Right lung (tissue), 5 donors: ENCODE data around the gene BAG1. TPM values are rescaled to one million over a fixed set of nuclear protein-coding genes. Genes with fewer than 3 reads are reported as not detected.

Source experiments
- DNase-seq, 2 donors: peaks; one replicate each; pipeline ENCODE4 v3.0.0-alpha.2; 2013
- polyA plus RNA-seq, 5 donors: library from polyadenylated mRNA; unstranded; fragments of 120-200 nt; gene quantifications; one replicate each; pipeline versions ENCODE4 v1.2.1 to v1.2.3, GENCODE V29; 2013; ENCODE audit warnings: inconsistent platforms in 1 of 5, low replicate concordance in 1 of 5; ENCODE audit not compliant: insufficient read length in 5 of 5, insufficient read depth in 1 of 5

The BAG1 gene
- polyA plus RNA-seq, 5 donors: 50.6 to 72.9 (median 54.2) TPM

DNA sequence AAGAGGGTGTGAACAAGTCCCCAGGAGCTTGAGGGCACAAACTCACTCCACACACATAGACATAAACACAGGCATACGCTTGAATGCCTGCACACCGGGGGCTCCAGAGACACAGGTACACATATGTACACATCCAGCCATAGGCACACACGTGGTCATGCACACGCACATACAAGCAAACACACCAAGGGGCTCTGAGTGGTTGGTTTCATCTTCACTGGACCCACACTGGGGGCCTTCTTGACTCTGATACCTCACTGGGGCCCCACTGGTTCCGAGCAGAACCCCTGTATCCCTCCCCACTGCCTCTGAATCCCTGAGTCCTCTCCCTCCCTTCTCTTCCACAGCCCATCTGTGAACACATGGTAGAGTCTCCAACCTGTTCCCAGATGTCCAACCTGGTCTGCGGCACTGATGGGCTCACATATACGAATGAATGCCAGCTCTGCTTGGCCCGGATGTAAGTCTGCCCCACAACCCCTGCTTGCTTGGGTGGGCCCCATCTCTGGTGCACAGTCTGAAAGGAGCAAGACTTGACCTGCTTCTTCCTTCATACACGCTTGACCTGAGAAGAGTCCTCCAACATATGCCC is 18.1 kb downstream of the BAG1 start:
- no peak for DNase-seq

DNA sequence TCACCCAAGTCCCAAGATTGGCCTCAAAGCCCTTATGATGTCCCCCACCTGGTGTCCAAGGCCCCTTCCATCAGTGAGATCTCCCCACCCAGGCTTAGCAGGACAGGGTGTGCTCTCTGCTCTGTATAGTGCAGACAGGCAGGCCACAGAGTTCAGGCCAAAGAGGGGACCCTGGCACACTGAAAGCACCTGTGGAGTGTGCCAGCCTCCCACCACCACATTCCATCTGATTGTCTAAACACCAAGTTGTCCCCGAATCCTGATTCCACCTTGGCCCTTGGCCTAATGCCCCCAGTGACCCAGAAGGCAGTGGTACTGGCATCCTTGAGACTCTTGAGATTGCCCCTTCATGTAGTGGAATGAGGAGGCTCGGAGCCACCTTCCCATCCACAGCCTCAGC is 19.2 kb downstream of the BAG1 start:
- DNase-seq: no peak

DNA sequence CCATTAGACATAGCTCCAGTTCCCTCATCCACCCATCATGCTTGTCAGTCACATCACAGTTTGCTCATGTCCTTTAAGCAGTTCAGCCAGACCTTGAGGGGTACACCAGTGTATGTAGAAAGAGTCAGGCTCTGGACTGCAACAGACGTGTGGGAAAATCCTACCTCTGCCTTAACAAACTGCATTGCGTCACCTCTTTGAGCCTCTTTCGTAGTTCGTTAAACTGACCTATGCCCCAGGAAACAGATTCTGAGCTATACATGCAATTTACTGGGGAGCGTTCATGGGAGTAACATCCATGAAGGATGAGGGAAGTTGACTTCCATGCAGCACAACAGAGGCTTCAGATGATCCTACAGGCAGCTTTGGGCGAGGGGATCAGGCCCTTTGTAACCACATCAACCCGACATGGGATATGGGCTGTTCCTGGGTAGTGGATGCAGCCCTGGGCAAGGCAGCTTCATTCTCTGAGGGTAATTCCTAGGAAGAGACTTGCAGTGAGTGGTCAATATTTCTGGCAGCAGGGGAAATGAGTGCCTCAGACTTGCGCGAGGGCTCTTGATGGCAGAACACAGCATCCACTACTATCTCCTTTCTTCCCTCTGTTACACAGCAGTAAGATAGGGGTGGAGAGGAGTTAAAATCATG is 20.2 kb downstream of the BAG1 start:
- DNase-seq: no peak

DNA sequence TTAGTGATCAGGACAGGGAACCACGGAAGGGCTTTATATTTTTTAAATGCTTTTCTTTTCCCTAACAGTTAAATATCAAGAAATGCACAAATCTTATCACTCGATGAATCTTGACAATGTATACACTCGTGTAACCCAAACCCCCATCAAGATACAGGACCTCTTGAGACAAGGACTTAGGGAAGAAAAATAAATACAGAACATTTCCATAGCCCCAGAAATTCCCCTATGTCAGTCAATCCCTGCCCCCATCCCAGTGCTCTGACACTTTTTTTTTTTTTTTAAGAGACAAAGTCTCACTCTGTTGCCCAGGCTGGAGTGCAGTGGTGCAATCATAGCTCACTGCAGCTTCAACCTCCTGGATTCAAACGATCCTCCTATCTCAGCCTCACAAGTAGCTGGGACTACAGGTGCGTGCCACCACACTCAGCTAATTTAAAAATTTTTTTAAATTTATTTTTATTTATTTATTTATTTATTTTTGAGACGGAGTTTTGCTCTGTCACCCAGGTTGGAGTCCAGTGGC is 21.8 kb downstream of the BAG1 start:
- peak in 1 of 2 donors; percentile 22 for DNase-seq

DNA sequence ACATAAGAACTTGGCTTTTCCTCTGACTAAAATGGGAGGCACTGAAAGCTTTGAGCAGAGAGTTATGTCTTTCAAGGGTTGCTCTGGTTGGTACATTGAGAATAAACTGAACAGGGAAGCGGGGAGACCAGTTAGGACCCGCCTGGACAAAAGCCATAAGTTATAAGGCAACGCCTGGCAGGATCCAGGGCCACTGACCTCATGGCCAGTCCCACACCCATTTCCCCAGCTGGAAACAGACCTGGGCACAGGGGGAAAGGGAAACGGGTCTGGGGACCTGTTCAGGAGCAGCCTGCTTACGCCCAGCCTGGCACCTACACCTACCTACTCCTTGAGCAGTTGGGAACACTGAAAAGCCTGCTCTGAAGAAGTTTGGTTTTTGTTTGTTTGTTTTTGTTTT is 23.2 kb downstream of the BAG1 start:
- no peak for DNase-seq

DNA sequence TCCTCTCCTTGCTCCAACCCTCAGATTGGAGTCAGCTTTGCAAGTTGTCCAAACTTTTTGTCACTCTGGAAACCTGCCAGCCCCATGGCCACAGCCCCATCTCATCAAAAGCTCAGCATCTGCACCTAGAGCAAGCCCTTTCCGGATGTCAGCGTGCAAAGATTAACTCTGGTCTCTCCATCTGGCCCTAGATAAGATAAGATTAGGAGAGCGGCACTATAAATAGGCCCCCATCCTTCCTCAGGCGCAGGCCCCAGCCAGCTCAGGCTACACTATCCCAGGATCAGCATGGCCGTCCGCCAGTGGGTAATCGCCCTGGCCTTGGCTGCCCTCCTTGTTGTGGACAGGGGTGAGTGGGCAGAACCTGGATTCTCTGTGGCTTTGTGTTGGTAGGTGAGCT is 24.6 kb downstream of the BAG1 start, which contains the start of gene SPINK4:
Gene SPINK4 (plus strand): TSS at position 247 of the 400 bp plus-strand sequence. CDS start 42 bp downstream, at position 289.
- DNase-seq: peak in 1 of 2 donors; percentile 30

DNA sequence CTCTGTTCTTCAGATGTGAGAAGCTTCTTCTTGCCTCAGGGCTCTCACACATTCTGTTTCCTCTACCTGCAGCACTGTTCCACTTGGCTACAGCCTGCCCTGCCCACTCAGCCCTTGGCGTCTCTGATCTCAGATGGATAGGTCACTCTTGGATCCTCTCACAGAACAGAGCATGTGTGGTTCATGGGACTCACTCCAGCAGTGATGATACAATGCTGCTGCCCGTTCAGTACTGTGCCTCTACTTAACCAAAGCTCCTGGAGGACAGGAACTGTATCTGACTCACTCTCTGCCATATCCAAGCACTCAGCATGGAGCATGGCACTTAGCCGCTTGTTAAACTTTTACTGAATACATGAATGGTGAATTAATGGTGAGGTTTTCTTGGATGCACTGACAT is 27.9 kb downstream of the BAG1 start:
- no peak for DNase-seq

DNA sequence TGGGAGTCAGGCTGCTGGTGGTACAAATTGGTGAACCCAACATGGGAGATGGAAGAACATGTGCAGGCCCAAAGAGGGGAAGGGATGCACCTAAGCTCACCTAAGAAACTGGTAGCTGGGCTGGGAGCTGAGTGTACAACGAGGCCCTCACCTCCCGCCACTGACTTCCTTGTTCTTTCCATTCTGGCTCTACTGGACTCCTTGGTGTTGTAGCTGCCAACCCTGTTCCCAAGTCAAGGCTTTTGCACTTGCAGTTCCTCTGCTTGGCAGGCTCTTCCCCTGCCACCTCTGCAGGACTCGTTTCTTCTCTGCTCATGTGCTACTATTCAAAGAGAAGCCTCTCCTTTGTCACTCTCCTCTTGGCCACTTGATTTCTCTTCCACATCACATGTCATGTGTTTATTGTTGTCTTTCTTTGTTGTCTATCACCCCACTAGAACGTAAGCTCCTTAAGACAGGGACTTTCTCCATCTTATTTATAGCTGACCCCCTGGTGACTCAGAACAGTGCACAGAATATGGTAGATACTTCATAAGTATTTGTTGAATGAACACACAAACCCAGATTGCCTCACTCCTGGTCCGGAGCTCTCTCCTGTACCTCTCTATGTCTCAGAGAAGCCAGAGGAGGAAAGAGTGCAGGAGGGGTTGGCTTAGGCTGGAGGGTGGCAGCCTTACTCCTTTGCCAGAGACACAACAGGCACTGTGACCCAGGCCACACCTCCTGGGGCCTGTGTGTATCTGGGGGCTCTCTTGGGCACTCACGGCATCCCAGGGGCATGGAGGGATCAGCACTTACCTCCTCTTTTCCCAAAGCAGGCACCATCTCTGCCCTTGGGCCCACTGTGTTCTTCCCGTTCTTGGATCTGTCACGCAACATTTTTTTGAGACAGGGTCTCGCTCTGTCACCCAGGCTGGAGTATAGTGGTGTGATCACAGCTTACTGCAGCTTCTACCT is 29.7 kb downstream of the BAG1 start:
- DNase-seq: no peak

DNA sequence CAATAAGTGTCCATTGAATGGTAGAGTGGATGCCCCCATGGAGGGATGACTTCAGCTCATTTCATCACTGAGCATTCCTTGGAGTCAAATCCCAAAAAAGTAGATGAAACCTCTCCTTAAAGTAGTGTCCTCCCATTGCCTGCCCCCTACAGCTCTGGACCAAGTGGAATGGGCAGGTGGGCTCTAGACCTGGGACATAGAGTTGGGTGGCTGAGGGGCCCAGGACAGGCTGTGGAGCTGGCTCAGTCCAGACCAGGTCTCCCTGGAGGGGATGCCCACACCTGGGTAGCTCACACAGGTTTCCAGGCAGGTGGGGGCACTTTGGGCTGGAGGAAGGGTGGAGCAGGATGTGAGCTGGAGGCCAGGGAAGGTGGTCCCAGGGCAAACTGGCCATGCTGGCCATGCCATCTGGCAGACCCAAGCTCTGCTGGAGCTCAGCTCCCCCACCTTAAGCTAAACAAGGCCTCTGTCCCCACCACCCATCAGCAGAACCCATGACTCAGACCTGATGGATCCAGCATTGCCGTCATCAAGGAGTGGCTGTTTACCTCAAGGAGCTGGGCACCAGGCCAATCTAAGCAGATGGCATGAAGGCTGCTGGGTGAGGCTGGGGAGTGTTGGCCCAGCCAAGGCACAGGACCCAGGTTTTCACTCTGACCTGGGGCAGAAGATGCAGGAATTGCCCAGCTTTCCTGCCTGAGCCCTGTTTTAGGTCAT is 30.7 kb downstream of the BAG1 start:
- DNase-seq: peak in 1 of 2 donors; percentile 33

DNA sequence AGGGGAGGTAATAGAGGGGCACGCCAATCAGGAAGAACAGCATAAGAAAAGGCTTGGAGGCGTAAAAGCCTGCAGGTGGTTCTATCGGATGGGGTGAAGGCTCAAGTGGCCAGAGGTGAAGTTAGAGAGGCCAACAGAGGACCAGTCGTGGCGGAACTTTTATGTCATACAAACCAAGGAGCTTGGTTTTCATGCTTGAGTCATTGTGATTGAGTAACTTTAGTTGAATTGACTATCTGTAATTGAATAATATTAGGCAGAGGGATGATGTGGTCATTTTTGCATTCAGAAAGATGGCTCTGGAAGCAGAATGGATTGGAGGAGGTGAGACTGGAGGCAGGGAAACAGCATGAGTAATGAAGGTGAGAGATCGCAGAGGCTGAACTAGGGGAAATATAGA is 31.7 kb downstream of the BAG1 start:
- DNase-seq: no peak

DNA sequence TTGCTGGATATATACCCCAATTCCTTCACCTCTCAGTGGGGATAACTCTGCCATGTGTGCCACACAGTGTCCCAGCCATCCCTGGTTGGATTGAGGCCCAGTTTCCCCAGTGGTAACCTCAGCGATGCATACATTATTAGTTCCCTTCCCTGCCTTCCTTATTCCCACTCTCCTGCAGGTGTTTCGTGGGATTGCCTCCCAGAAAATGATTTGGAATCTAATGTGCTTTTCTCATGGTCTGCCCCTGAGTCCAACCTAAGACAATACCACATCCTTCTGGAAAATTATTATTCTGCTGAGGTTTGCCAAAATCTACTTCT is 32.9 kb downstream of the BAG1 start:
- DNase-seq: no peak

DNA sequence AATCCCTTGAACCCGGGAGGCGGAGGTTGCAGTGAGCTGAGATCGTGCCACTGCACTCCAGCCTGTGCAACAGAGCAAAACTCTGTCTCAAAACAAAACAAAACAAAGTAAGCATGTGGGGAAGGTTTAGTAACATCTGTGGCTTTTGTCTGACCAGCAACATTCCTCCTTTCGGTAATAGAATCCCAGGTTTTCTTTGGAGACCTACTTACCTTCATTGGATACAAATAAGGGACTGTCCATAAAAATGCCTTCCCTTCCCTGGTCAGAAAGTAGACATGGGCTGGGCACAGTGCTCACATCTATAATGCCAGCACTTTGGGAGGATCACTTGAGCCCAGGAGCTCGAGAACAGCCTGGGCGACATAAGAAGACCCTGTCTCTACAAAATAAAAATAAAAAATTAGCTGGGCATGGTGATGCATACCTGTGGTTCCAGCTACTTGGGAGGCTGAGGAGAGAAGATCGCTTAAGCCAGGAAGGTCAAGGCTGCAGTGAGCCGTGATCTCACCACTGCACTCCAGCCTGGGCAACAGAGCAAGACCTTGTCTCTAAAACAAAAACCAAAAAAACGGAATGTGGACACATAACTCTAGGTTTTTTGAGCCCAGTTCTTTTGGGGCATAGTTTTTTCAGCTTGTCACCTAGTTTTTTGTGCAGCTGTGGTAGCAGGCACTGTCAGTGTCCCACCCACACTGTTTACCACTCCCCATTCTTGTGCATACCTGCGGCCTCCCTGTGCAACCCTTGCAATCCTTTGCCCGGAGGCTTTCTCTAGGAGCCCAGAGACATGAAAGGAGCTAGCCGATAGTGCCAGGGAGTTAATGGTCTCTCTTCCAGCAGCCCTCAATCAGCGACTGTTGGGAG is 33.5 kb downstream of the BAG1 start:
- DNase-seq: no peak

DNA sequence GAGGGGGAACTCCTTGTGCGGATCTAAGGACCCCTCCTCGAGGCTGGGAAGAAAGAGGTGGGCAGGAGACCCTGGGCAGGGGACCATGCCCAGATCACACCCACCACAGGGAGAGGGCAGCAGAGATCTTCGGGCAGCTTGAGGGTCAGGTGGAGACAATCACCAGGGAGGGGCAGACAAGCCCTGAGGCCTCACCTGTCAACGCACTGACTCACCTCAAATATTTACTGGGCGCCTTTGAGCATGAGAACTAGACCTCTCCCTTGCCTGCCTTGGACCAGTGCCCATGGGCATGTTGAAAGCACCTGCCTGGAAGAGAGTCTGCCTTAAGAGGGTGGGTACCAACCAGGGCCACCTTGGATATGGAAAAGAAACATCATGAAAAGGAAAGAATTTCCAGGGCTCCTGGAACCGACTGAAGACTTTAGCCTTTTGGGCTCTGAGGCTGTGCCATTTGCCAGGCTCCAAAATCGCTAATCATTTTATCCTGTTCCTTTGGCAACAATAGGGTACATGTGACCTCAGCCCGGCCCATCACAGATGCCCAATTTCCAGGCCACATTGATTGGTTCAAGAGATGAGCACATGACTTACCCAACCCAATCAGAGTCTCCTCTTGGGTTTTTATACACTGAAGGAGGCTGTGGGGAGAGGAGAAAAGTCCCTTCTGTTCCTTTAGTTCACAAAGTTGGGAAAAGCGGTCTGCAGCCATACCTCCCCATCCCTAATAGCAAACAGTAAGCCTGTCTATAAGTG is 35.0 kb downstream of the BAG1 start:
- peak; percentile 45 to 49 for DNase-seq

DNA sequence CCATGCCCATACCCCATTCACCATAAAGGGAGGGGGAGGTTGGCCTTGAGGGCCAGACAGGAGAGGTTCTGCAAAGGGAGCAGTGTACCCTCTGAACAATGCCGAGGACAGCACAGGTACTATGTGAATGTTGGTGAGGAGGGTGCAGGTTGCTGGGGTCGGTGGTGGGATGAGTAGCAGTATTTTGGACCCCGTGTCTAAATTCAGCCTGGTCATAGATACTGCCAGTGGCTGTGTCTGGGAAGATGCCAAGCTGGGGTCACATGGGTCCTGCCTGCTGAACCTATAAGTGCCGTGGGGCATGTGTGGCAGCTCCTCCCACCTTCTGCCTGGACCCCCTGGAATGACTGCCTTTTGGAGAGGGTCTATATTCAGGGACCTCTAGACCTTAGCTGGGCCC is 35.9 kb downstream of the BAG1 start:
- no peak for DNase-seq

DNA sequence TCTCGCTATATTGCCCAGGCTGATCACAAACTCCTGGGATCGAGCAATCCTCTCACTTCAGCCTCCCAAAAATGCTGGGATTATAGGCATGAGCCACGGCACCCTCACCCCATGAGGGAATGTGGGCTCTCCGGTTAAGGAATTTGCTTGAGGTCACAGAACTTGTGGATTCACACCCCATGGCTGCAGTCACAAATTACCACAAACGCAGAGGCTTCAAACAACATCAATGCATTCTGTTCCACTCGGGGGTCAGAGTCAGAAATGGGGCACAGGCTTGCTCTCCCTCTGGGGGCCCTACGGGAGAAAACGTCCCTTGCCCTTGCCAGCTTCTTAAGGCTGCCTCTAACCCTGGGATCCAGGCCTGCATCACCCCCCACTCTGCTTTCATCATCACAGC is 36.8 kb downstream of the BAG1 start:
- no peak for DNase-seq

DNA sequence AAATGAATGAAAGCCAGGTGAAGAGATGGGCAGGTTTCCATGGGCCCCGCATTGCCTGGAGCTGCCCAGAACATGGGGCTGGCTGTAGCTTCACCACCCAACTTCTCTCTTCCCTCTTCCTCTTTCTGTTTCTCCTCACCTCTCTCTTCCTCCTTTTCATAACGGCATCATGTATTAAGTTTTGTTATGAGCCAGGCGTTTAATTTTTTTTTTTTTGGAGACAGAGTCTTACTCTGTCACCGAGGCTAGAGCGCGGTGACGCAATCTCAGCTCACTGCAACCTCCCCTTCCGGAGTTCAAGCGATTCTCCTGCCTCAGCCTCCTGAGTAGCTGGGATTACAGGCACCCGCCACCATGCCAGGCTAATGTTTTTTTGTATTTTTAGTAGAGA is 37.5 kb downstream of the BAG1 start:
- no peak for DNase-seq

DNA sequence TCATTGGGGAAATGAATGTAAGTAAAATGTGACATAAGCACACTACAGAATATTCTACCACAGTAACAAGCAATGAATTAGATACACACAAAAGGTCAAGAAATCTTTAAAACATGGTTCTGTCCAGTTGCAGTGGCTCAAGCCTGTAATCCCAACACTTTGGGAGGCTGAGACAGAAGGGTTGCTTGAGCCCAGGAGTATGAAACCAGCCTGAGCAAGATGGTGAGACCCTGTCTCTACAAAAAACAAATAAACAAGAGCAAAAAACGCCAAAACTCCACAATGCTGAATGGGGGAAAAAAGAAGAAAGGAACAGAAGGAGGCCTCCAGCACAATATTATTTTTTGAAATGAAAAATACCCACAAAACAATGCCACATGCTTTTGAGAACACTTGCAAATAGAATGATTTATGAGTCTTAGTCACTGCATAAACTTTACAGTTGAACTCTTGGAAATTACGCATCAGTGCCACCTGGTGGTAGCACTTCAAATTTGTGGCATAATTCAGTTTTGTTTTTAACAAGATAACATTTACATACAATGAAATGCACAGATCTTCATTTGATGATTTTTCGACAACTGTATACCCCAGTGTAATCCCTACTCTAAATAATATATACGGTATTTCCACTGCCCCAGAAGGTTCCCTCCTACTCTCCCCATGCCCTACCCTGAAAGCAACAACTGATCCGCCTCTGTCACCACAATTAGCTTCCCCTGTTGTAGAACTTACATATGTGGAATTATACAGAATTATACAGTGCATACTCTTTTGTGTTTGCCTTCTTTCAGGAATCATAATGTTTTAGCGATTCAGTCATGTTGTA is 39.0 kb downstream of the BAG1 start:
- peak; percentile 65 to 73 for DNase-seq

DNA sequence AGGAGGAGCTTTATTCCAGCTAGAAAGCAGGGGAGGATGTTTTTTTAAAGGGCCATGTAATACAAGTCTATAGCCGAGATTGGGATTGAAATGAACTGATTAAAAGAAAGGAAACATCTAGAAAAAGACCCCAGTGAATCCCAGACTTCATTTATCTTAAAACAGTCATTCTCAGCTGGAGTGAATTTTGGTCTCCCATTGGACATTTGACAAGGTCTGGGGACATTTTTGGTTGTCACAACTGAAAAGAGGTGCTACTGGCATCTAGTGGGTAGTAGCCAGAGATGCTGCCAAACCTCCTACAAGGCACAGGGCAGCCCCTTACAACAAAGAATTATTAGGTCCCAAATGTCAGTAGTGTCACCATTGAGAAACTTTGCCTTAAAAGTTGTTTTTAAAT is 40.8 kb downstream of the BAG1 start:
- DNase-seq: no peak

DNA sequence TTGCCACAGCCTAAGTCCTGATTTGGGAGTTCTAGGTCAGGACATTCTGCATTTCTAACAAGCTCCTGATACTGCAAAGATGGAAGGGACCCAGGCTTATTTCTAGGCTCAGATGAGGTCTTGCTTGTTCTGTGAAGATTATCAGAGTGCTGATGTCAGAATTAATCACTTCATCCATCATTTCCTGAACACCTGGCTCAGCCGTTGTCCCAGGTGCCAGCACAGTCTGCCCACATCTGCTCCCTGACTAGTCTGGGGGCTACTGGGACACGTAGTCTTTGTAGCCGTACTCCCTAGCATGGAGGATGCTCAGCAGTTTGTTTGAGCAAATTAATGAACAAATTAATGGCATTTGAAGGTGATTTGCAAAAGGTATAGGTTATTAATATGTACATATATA is 42.5 kb downstream of the BAG1 start:
- no peak for DNase-seq
